ACC112 (cell line): ENCODE results near the gene NFIA.

Source experiments
- H2AFZ ChIP-seq: fragments of 200-600 bp; sonication (generic); one replicate; pipeline ENCODE4 v1.6.0; 2017; ENCODE audit warnings: antibody characterized with exemption, low read length; ENCODE audit not compliant: unreplicated experiment
- H3K27ac ChIP-seq: fragments of 200-600 bp; sonication (generic); 2 replicates; pipeline ENCODE4 v1.5.1; 2014; ENCODE audit warnings: low read depth, mild to moderate bottlenecking, antibody characterized with exemption, low read length, moderate library complexity
- H3K27me3 ChIP-seq: fragments of 200-600 bp; sonication (generic); 2 replicates; pipeline ENCODE4 v1.6.1; 2014; ENCODE audit warnings: mild to moderate bottlenecking, antibody characterized with exemption, low read length, moderate library complexity, mixed read lengths; ENCODE audit not compliant: insufficient read depth
- H3K36me3 ChIP-seq: fragments of 200-600 bp; sonication (generic); 2 replicates; pipeline ENCODE4 v1.6.1; 2016; ENCODE audit warnings: mild to moderate bottlenecking, antibody characterized with exemption, low read length, moderate library complexity, mixed read lengths; ENCODE audit not compliant: insufficient read depth
- H3K4me1 ChIP-seq: fragments of 200-600 bp; sonication (generic); one replicate; pipeline ENCODE4 v1.6.1; 2016; ENCODE audit warnings: low read length, mixed read lengths; ENCODE audit not compliant: insufficient read depth, unreplicated experiment, control insufficient read depth
- H3K4me3 ChIP-seq: fragments of 200-600 bp; sonication (generic); 2 replicates; pipeline ENCODE4 v1.5.1; 2014; ENCODE audit warnings: mild to moderate bottlenecking, low read depth, low read length
- H3K79me2 ChIP-seq: fragments of 200-600 bp; sonication (generic); one replicate; pipeline ENCODE4 v1.6.0; 2016; ENCODE audit warnings: low read length; ENCODE audit not compliant: control insufficient read depth, unreplicated experiment, insufficient read depth

NFIA gene

GRCh38 chr1:61472876-61473275 lies 390.5 kb downstream of the NFIA start:
- H3K79me2 ChIP-seq = no peaks in the 10 kb centered on the region
- H3K4me1 ChIP-seq = no peaks in the 10 kb centered on the region
- no peak overlapping the region for H2AFZ ChIP-seq
- H3K27me3 ChIP-seq = no peaks in the 10 kb centered on the region
- no peak overlapping the region for H3K27ac ChIP-seq
- no peak overlapping the region for H3K4me3 ChIP-seq
- no peaks in the 10 kb centered on the region for H3K36me3 ChIP-seq

- Histone ChIP-seq H3K79me2 (no peaks in the 10 kb centered on the region), H3K4me3 (no peak overlapping the region), H3K4me1 (no peaks in the 10 kb centered on the region), H3K36me3 (no peaks in the 10 kb centered on the region), H3K27ac (no peak overlapping the region), H2AFZ (no peak overlapping the region), H3K27me3 (no peaks in the 10 kb centered on the region)
These were observed 392.0 kb downstream of the NFIA start for GRCh38 chr1:61474269-61474817.

- Histone ChIP-seq H3K36me3 (no peaks in the 10 kb centered on the region), H3K27ac (no peak overlapping the region), H3K27me3 (no peaks in the 10 kb centered on the region), H3K79me2 (no peaks in the 10 kb centered on the region), H2AFZ (no peak overlapping the region), H3K4me3 (no peak overlapping the region), H3K4me1 (no peaks in the 10 kb centered on the region)
These were observed 392.6 kb downstream of the NFIA start for GRCh38 chr1:61474963-61475362.

GRCh38 chr1:61477301-61477700 lies 394.9 kb downstream of the NFIA start:
- Histone ChIP-seq H3K27me3 (peaks cover 11% of the 10 kb centered on the region; the same call in 1 of the 2 replicates), H3K4me1 (peaks cover 3% of the 10 kb centered on the region), H3K36me3 (no peaks in the 10 kb centered on the region), H3K79me2 (no peaks in the 10 kb centered on the region), H3K27ac (no peak overlapping the region), H2AFZ (no peak overlapping the region), H3K4me3 (no peak overlapping the region)

- H3K27me3 ChIP-seq = peaks cover 34% of the 10 kb centered on the region
- no peaks in the 10 kb centered on the region for H3K36me3 ChIP-seq
- no peaks in the 10 kb centered on the region for H3K79me2 ChIP-seq
- H3K4me1 ChIP-seq = peaks cover 3% of the 10 kb centered on the region
- no peak overlapping the region for H3K4me3 ChIP-seq
- H3K27ac ChIP-seq = no peak overlapping the region
- no peak overlapping the region for H2AFZ ChIP-seq
These were observed 398.0 kb downstream of the NFIA start for GRCh38 chr1:61480273-61480935.

GRCh38 chr1:61481315-61481715 lies 399.0 kb downstream of the NFIA start:
- Histone ChIP-seq H3K36me3 (no peaks in the 10 kb centered on the region), H3K27ac (no peak overlapping the region), H2AFZ (no peak overlapping the region), H3K4me3 (no peak overlapping the region), H3K79me2 (no peaks in the 10 kb centered on the region), H3K27me3 (peaks cover 35% of the 10 kb centered on the region), H3K4me1 (peaks cover 3% of the 10 kb centered on the region)

GRCh38 chr1:61482170-61482734 lies 399.9 kb downstream of the NFIA start:
- H3K27me3 ChIP-seq = peaks cover 35% of the 10 kb centered on the region

GRCh38 chr1:61486783-61487536 lies 404.6 kb downstream of the NFIA start:
- Histone ChIP-seq H2AFZ (no peak overlapping the region), H3K4me1 (no peaks in the 10 kb centered on the region), H3K27me3 (peaks cover 24% of the 10 kb centered on the region), H3K79me2 (no peaks in the 10 kb centered on the region), H3K36me3 (no peaks in the 10 kb centered on the region), H3K27ac (no peak overlapping the region), H3K4me3 (no peak overlapping the region)

More at GRCh38 chr1:61482170-61482734, 399.9 kb downstream of the NFIA start:
- Histone ChIP-seq H3K4me3 (no peak overlapping the region), H2AFZ (no peak overlapping the region), H3K27ac (no peak overlapping the region), H3K36me3 (no peaks in the 10 kb centered on the region), H3K4me1 (peaks cover 3% of the 10 kb centered on the region), H3K79me2 (no peaks in the 10 kb centered on the region)

GRCh38 chr1:61487801-61488200 lies 405.4 kb downstream of the NFIA start:
- Histone ChIP-seq H3K79me2 (no peaks in the 10 kb centered on the region), H3K27ac (no peak overlapping the region), H3K27me3 (peaks cover 18% of the 10 kb centered on the region), H3K4me1 (no peaks in the 10 kb centered on the region), H2AFZ (no peak overlapping the region), H3K4me3 (no peak overlapping the region), H3K36me3 (no peaks in the 10 kb centered on the region)

GRCh38 chr1:61490924-61491323 lies 408.6 kb downstream of the NFIA start:
- Histone ChIP-seq H3K27me3 (no peaks in the 10 kb centered on the region), H3K27ac (no peak overlapping the region), H3K4me1 (no peaks in the 10 kb centered on the region), H3K36me3 (no peaks in the 10 kb centered on the region), H3K4me3 (no peak overlapping the region), H2AFZ (no peak overlapping the region), H3K79me2 (no peaks in the 10 kb centered on the region)
